ENCODE measurements around the gene MBD3L3.
"Not testable (repeated sequence)": the region's sequence is repeated elsewhere in the genome, so short reads cannot be mapped to it uniquely, and the experiment has no call there.

The MBD3L3 gene

GRCh38 chr19:7072541-7072940 lies 14.1 kb upstream of the MBD3L3 start:
- TF ChIP-seq GATA2 (IDR thresholded peaks at IDR 0.05; ENCODE audit: low read depth, low read length) (no peak), GATA3 (IDR thresholded peaks at IDR 0.05; ENCODE audit: low read depth, low read length) (no peak)

GRCh38 chr19:7069904-7070226 lies 11.4 kb upstream of the MBD3L3 start:
- no peak for TF ChIP-seq GATA3 (IDR thresholded peaks at IDR 0.05; ENCODE audit: low read depth, low read length)
- no peak for TF ChIP-seq GATA2 (IDR thresholded peaks at IDR 0.05; ENCODE audit: low read depth, low read length)

- TF ChIP-seq GATA3 (IDR thresholded peaks at IDR 0.05; ENCODE audit: low read depth, low read length) (no peak), GATA2 (IDR thresholded peaks at IDR 0.05; ENCODE audit: low read depth, low read length) (no peak)
These were observed 10.8 kb upstream of the MBD3L3 start, which contains the start of gene ZNF557 for GRCh38 chr19:7069042-7069903. Gene ZNF557, plus strand, starts transcription at chr19:7069703. Its CDS starts 5,372 bp downstream, at chr19:7075075.

- TF ChIP-seq GATA3 (IDR thresholded peaks at IDR 0.05; ENCODE audit: low read depth, low read length), result no peak
- no peak for TF ChIP-seq GATA2 (IDR thresholded peaks at IDR 0.05; ENCODE audit: low read depth, low read length)
These were observed 10.1 kb upstream of the MBD3L3 start for GRCh38 chr19:7068599-7068998.

- no peak for TF ChIP-seq GATA2 (IDR thresholded peaks at IDR 0.05; ENCODE audit: low read depth, low read length)
- TF ChIP-seq GATA3 (IDR thresholded peaks at IDR 0.05; ENCODE audit: low read depth, low read length), result no peak
These were observed 9.2 kb upstream of the MBD3L3 start for GRCh38 chr19:7067716-7068115.

GRCh38 chr19:7063764-7064418 lies 5.4 kb upstream of the MBD3L3 start:
- TF ChIP-seq GATA2 (IDR thresholded peaks at IDR 0.05; ENCODE audit: low read depth, low read length) (no peak), GATA3 (IDR thresholded peaks at IDR 0.05; ENCODE audit: low read depth, low read length) (no peak)

- TF ChIP-seq GATA3 (IDR thresholded peaks at IDR 0.05; ENCODE audit: low read depth, low read length), result no peak
- TF ChIP-seq GATA2 (IDR thresholded peaks at IDR 0.05; ENCODE audit: low read depth, low read length), result no peak
These were observed 4.9 kb upstream of the MBD3L3 start for GRCh38 chr19:7063339-7063738.

GRCh38 chr19:7049021-7049420 lies 9.5 kb downstream of the MBD3L3 start, which contains the start of gene MBD3L2:
Gene MBD3L2, plus strand, starts transcription at chr19:7049321. Its CDS starts 53 bp downstream, at chr19:7049374.
- TF ChIP-seq GATA2, GATA3 (IDR thresholded peaks at IDR 0.05; ENCODE audit: low read depth, low read length): not testable (repeated sequence)

GRCh38 chr19:7040079-7040478 lies 18.4 kb downstream of the MBD3L3 start, which contains the start of gene MBD3L4:
Gene MBD3L4, minus strand, starts transcription at chr19:7040179. Its CDS starts 35 bp downstream, at chr19:7040144.
- TF ChIP-seq GATA2, GATA3 (IDR thresholded peaks at IDR 0.05; ENCODE audit: low read depth, low read length): not testable (repeated sequence)

- not testable (repeated sequence) for TF ChIP-seq GATA3, GATA2 (IDR thresholded peaks at IDR 0.05; ENCODE audit: low read depth, low read length)
These were observed 28.2 kb downstream of the MBD3L3 start, which contains the start of gene MBD3L5 for GRCh38 chr19:7030278-7030677. Gene MBD3L5, plus strand, starts transcription at chr19:7030578. Its CDS starts 34 bp downstream, at chr19:7030612.

- TF ChIP-seq GATA3, GATA2 (IDR thresholded peaks at IDR 0.05; ENCODE audit: low read depth, low read length): not testable (repeated sequence)
These were observed 37.1 kb downstream of the MBD3L3 start, which contains the start of gene MBD3L2B for GRCh38 chr19:7021331-7021730. Gene MBD3L2B, minus strand, starts transcription at chr19:7021431. Its CDS starts 34 bp downstream, at chr19:7021397.

- TF ChIP-seq GATA3 (IDR thresholded peaks at IDR 0.05; ENCODE audit: low read depth, low read length) (no peak), GATA2 (IDR thresholded peaks at IDR 0.05; ENCODE audit: low read depth, low read length) (no peak)
These were observed 39.6 kb downstream of the MBD3L3 start for GRCh38 chr19:7018828-7019227.

- TF ChIP-seq GATA3 (IDR thresholded peaks at IDR 0.05; ENCODE audit: low read depth, low read length) (no peak), GATA2 (IDR thresholded peaks at IDR 0.05; ENCODE audit: low read depth, low read length) (no peak)
These were observed 44.8 kb downstream of the MBD3L3 start for GRCh38 chr19:7013678-7014077.

Measured in SH-SY5Y (cell line).